ENCODE measurements around the gene RCC1.

- TF ChIP-seq JUNB (IDR thresholded peaks at IDR 0.05; ENCODE audit: unreplicated experiment) (no peak), EZH2phosphoT487 (IDR thresholded peaks at IDR 0.05; ENCODE audit: unreplicated experiment) (no peak), POLR2AphosphoS5 (IDR thresholded peaks at IDR 0.05; ENCODE audit: low read depth) (no peak), CTCF (conservative IDR thresholded peaks at IDR 0.05; ENCODE audit: low read depth in 2 of 2) (no peak), ZNF331 (CRISPR knock-in tag; IDR thresholded peaks at IDR 0.05; ENCODE audit: low read depth) (no peak)
- TF ChIP-seq, protein P1, sequence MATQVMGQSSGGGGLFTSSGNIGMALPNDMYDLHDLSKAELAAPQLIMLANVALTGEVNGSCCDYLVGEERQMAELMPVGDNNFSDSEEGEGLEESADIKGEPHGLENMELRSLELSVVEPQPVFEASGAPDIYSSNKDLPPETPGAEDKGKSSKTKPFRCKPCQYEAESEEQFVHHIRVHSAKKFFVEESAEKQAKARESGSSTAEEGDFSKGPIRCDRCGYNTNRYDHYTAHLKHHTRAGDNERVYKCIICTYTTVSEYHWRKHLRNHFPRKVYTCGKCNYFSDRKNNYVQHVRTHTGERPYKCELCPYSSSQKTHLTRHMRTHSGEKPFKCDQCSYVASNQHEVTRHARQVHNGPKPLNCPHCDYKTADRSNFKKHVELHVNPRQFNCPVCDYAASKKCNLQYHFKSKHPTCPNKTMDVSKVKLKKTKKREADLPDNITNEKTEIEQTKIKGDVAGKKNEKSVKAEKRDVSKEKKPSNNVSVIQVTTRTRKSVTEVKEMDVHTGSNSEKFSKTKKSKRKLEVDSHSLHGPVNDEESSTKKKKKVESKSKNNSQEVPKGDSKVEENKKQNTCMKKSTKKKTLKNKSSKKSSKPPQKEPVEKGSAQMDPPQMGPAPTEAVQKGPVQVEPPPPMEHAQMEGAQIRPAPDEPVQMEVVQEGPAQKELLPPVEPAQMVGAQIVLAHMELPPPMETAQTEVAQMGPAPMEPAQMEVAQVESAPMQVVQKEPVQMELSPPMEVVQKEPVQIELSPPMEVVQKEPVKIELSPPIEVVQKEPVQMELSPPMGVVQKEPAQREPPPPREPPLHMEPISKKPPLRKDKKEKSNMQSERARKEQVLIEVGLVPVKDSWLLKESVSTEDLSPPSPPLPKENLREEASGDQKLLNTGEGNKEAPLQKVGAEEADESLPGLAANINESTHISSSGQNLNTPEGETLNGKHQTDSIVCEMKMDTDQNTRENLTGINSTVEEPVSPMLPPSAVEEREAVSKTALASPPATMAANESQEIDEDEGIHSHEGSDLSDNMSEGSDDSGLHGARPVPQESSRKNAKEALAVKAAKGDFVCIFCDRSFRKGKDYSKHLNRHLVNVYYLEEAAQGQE (IDR thresholded peaks at IDR 0.05; ENCODE audit: unreplicated experiment): no peak
Measured at GRCh38 chr1:28548318-28548717, 42.5 kb downstream of the RCC1 start.

Data from GM23338 (cell line).